Measurements from ENCODE around the gene RAD51. TPM values are rescaled to one million over a fixed set of nuclear protein-coding genes. Genes with fewer than 3 reads are reported as not detected.

The RAD51 gene
- total RNA-seq, 1 experiment from 2014 or later, result 13.6 TPM

GRCh38 chr15:40762919-40763800, 68.2 kb downstream of the RAD51 start:
- DNase-seq (ENCODE audit: low spot score), result no peak

GRCh38 chr15:40763801-40764628, 69.0 kb downstream of the RAD51 start, which contains the start of gene GCHFR:
Gene GCHFR (plus strand): TSS chr15:40764068. CDS start chr15:40764181, 113 bp downstream.
- DNase-seq (ENCODE audit: low spot score), result no peak

GRCh38 chr15:40764629-40765103, 69.7 kb downstream of the RAD51 start:
- no peak for DNase-seq (ENCODE audit: low spot score)

GRCh38 chr15:40766194-40766815, 71.3 kb downstream of the RAD51 start:
- no peak for DNase-seq (ENCODE audit: low spot score)

- peak; percentile 81 for DNase-seq (ENCODE audit: low spot score)
Observed at GRCh38 chr15:40766906-40767837, 72.2 kb downstream of the RAD51 start.

- DNase-seq (ENCODE audit: low spot score), result no peak
Observed at GRCh38 chr15:40767838-40768500, 73.0 kb downstream of the RAD51 start.

GRCh38 chr15:40768521-40769273, 73.7 kb downstream of the RAD51 start:
- DNase-seq (ENCODE audit: low spot score), result no peak

- peak; percentile 88 for DNase-seq (ENCODE audit: low spot score)
Observed at GRCh38 chr15:40769274-40770146, 74.5 kb downstream of the RAD51 start, which contains the start of gene C15orf62. Gene C15orf62 (plus strand): TSS chr15:40769980. CDS start chr15:40770496, 516 bp downstream.

GRCh38 chr15:40770147-40770721, 75.3 kb downstream of the RAD51 start:
- DNase-seq (ENCODE audit: low spot score), result no peak

- DNase-seq (ENCODE audit: low spot score), result no peak
Observed at GRCh38 chr15:40771242-40771641, 76.3 kb downstream of the RAD51 start.

GRCh38 chr15:40772014-40772413, 77.0 kb downstream of the RAD51 start:
- no peak for DNase-seq (ENCODE audit: low spot score)

- no peak for DNase-seq (ENCODE audit: low spot score)
Observed at GRCh38 chr15:40773496-40773895, 78.5 kb downstream of the RAD51 start.

- no peak for DNase-seq (ENCODE audit: low spot score)
Observed at GRCh38 chr15:40773902-40774301, 78.9 kb downstream of the RAD51 start.

- DNase-seq (ENCODE audit: low spot score), result no peak
Observed at GRCh38 chr15:40775007-40775406, 80.0 kb downstream of the RAD51 start.

- DNase-seq (ENCODE audit: low spot score), result no peak
Observed at GRCh38 chr15:40775740-40776536, 81.0 kb downstream of the RAD51 start.

GRCh38 chr15:40776537-40777141, 81.7 kb downstream of the RAD51 start:
- peak; percentile 80 for DNase-seq (ENCODE audit: low spot score)

All from A172 (cell line).